GM12873 (cell line): ENCODE results near the gene RASAL1.

Experiments
- TF ChIP-seq, protein P1 (sequence below): IDR thresholded peaks from 2 replicates; pipeline ENCODE4 v1.5.1; 2012; ENCODE audit warnings: low read depth, mild to moderate bottlenecking, moderate library complexity, low read length, control low read depth; ENCODE audit not compliant: insufficient read depth; ENCODE audit errors: missing control alignments

Gene RASAL1

DNA sequence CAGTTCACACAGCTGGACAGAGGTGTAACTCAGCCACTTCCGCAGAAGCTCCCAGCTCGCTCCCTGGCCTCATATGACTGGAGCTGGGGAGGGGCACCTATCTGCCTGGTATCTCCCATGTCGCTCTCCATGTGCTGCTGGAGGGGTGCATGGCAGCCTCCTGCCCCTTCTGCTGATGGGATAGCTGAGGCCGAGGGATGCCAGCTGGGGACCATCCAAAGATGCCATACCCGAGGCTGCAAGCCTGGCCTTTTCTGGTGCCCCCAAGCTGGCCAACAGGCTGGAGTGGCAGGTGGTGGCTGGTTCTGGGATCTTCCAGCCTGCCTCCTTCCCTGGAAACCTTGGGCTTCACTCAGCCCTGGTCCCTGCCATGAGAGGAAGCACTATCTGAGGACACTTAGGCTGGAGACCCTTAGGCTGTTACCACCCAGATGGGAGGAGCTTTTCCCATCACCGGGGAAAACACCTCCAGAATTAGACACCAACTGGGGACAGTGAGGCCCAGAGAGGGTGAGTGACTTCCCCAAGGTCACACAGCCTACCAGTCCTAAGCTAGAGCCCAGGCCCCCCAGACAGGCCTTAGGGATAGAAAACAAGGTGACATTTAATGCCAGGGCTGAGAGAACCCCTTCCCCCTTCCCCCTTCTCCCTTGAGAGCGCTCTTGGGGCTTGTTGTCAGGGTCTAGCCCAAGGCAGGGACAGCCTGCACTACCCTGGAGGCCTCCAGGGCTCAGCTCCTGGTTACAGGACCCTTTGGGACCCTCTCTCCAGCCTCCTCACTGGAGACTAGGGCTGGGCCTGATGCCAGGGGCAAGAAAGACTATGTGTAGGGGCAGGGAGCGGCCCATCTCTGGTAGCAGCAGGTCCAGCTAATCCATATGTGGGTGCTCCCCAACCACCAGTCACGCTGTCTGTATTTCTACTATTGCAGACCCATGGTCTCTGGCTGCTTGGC lies 71.9 kb downstream of the RASAL1 start:
- TF ChIP-seq, protein P1, sequence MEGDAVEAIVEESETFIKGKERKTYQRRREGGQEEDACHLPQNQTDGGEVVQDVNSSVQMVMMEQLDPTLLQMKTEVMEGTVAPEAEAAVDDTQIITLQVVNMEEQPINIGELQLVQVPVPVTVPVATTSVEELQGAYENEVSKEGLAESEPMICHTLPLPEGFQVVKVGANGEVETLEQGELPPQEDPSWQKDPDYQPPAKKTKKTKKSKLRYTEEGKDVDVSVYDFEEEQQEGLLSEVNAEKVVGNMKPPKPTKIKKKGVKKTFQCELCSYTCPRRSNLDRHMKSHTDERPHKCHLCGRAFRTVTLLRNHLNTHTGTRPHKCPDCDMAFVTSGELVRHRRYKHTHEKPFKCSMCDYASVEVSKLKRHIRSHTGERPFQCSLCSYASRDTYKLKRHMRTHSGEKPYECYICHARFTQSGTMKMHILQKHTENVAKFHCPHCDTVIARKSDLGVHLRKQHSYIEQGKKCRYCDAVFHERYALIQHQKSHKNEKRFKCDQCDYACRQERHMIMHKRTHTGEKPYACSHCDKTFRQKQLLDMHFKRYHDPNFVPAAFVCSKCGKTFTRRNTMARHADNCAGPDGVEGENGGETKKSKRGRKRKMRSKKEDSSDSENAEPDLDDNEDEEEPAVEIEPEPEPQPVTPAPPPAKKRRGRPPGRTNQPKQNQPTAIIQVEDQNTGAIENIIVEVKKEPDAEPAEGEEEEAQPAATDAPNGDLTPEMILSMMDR: no peak

DNA sequence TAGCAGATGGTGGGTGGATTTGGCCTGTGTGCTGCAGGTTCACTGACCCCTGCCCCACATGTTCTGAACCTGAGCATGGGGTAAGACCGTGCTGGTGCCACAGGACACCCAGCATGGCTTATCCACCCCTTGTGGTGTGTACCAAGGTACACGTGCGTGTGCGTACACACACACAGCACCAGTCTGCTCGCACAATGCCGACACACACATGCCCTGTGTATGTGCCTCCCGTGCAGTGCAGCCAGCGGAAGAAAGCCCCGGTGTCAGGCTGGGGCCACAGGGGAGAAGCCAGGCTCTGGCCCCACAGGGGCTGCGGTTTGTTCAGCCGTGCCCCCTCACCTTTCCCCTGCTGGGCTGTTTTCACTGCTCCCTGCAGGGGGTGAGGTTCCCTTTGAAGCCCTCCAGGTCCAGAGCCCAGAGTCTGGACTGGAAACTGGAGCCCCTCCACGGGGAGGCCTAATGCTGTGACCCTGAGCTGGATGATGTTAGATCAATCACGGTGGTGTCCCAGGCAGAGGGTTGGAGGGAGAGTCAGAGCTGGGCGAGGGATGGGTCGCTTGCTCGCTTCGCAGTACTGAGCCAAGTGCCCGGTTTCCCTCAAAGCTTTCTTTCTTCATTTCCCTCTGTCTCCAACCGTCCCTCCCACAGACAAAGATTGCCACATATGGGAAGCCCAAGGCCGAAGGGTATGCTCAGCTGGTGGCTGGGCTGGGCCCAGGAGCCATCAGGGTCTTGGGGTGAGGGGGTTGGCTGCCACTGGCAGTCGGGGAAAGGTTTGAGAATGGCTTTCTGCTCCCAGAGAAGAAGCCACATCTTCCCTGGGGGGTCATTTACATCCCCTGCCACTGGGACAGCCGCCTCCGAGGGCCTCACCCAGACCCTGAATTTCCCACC lies 72.8 kb downstream of the RASAL1 start:
- TF ChIP-seq, protein P1: no peak

DNA sequence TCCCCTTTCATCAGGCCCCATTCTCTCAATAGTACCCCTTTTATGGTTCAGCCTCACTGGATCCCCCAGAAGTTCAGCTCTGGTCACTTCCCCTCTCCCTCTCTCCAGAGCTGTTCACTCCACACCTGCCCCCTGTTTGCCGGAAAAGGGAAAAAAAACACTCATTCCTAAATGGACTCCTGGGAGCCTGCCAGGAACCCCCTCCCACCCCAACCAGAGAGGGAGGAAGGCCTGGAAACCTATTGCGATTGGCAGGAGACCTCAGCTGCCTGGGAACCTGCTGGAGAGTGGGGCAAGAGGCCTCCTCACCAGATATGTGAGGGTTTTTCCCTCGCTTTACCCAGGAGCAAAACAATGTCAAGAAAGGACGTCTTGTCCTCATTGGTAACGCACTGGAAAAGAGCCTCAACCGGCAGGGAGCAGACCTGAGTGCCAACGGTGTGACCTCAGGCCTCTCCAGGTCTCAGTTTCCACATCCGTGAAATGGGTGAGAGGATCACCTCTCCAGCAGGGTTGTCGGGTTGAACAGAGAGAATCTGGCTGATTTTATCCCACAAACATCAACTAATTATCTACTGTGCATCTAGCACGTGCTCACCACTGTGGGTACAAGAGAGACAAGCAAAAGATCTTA lies 74.4 kb downstream of the RASAL1 start:
- TF ChIP-seq, protein P1: no peak

DNA sequence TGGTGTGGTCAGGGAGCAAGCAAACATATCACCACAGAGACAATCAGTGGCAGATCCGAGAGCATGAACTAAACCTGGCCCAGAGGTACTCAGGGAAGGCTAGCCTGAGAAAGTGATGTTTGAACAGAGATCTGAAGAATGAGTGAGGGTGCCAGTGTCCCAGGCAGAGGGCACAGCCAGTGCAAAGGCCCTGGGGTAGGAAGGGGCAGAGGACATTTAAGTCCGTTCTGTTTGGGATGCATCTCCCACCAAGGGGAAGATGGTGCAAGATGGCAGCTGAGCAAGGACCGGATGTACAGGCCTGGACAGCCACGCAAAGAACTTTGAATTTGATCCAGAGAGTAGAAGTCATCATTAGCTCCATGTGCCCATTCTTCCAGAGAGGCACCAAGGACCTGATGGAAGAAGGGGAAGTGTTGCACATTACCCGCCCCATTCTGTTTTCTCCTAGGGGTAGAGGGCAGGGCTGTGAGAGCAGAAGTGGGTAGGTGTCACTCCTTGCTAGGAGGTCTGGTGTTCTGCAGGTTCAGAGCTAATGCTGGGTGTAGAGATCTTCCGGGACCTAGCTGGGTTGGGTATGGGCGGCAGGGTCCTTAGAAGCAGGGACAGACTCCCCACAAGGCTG lies 75.1 kb downstream of the RASAL1 start:
- TF ChIP-seq, protein P1: no peak

DNA sequence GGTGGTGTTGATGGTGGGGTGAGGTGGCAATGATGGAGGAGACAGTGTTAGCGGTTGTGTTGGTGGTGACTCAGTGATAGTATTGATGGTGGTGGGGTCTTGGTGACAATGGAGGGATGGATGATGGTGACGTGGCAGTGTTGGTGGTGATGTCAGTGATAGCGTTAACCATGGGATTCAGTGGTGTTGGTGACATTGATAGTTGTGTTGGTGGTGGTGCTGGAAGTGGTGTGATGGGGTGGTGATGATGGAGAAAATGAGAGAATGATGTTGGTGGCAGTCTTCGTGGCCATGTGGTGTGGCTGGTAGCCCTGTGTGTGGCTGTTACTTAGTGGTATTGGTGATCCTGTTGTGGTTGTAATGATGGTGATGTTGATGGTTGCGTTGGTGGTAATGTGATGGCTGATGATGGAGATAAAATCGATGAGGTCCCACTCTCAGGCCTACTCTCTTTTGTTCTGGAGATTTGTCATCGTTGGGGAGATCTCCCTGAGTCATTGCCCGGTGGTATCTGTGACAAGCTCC lies 76.4 kb downstream of the RASAL1 start:
- TF ChIP-seq, protein P1: no peak

DNA sequence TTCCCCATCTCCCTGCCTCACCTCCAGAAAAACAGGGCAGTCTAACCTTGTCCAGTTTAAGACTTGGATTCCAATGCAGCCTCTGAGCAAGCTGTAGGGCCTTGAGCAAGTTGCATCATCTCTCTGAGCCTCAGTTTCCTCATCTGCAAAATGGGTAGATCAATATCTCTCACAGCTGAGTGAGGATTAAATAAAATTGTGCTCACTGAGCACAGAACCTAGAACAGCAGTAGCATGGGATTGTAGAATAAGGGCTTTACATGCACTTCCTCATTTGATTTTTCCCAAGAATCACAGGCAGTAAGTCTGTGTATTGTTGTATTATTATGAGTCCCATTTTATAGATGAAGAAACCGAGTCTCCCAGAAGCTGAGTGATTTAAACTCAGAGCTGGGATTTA lies 77.0 kb downstream of the RASAL1 start:
- TF ChIP-seq, protein P1: no peak
